NK-92 (cell line): ENCODE results near the gene NR6A1.

Experiments
- DNase-seq: peaks from one replicate; lab custom pipeline; 2025; ENCODE audit not compliant: unreplicated experiment; lab: John Stamatoyannopoulos, UW

The NR6A1 gene

GRCh38 chr9:124662561-124662960 lies 108.5 kb downstream of the NR6A1 start:
- DNase-seq = no peak

- DNase-seq = no peak
Observed at GRCh38 chr9:124661271-124661670, 109.8 kb downstream of the NR6A1 start.

- DNase-seq = no peak
Observed at GRCh38 chr9:124660341-124660801, 110.7 kb downstream of the NR6A1 start.

GRCh38 chr9:124659099-124659659 lies 111.9 kb downstream of the NR6A1 start:
- DNase-seq = no peak

- no peak for DNase-seq
Observed at GRCh38 chr9:124658165-124659017, 112.7 kb downstream of the NR6A1 start.

- DNase-seq = no peak
Observed at GRCh38 chr9:124657516-124657915, 113.6 kb downstream of the NR6A1 start.

- DNase-seq = no peak
Observed at GRCh38 chr9:124654431-124654830, 116.7 kb downstream of the NR6A1 start.

GRCh38 chr9:124652615-124653393 lies 118.3 kb downstream of the NR6A1 start:
- DNase-seq = no peak

GRCh38 chr9:124652203-124652602 lies 118.9 kb downstream of the NR6A1 start:
- no peak for DNase-seq

- no peak for DNase-seq
Observed at GRCh38 chr9:124645274-124645673, 125.8 kb downstream of the NR6A1 start.

GRCh38 chr9:124639637-124640036 lies 131.5 kb downstream of the NR6A1 start:
- no peak for DNase-seq

GRCh38 chr9:124635285-124635684 lies 135.8 kb downstream of the NR6A1 start:
- no peak for DNase-seq

- no peak for DNase-seq
Observed at GRCh38 chr9:124632077-124632621, 139.0 kb downstream of the NR6A1 start.

- DNase-seq = no peak
Observed at GRCh38 chr9:124631326-124631725, 139.8 kb downstream of the NR6A1 start.

- no peak for DNase-seq
Observed at GRCh38 chr9:124629600-124629999, 141.5 kb downstream of the NR6A1 start.

GRCh38 chr9:124628741-124629140 lies 142.4 kb downstream of the NR6A1 start:
- no peak for DNase-seq

- DNase-seq = no peak
Observed at GRCh38 chr9:124626276-124626675, 144.8 kb downstream of the NR6A1 start.

- DNase-seq = no peak
Observed at GRCh38 chr9:124625087-124625486, 146.0 kb downstream of the NR6A1 start.

- no peak for DNase-seq
Observed at GRCh38 chr9:124624735-124624992, 146.4 kb downstream of the NR6A1 start.

- no peak for DNase-seq
Observed at GRCh38 chr9:124623966-124624734, 147.0 kb downstream of the NR6A1 start.

- DNase-seq = no peak
Observed at GRCh38 chr9:124622882-124623281, 148.2 kb downstream of the NR6A1 start.
